ENCODE measurements around the gene HOXD12.

Gene HOXD12

DNA sequence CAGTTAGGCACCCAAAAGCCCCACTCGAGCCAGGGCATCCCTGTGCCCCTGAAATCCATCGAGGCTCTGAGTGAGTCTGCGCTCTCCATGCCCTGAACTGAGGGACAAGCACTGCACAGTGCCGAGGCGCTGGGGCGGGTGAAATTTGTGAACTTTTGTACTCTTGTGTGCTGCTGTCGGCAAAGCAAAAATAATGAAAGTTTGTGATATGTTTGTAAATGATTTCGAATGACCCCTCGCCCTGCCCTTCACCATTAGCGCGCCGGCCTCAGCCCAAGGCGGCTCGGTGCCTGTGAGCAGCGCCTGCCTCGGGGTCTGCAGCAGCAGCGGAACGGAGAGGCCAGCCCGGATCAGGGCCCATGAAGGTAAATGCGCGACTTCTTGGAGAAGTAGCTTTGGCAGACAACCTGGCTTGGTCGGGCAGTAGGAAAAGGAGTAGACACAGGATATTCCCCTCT lies 49.9 kb downstream of the HOXD12 start:
- no peak overlapping the region for H3K18ac ChIP-seq (ENCODE audit: low read length)
- H3K4me2 ChIP-seq (ENCODE audit: insufficient read depth, low read length, poor library complexity, severe bottlenecking): no peak overlapping the region
- H2BK5ac ChIP-seq (ENCODE audit: low read length): no peak overlapping the region
- H3K14ac ChIP-seq (ENCODE audit: low read length): peak overlapping the region; percentile 7
- H2AK5ac ChIP-seq (ENCODE audit: low read depth, low read length): no peak overlapping the region
- no peak overlapping the region for H4K8ac ChIP-seq (ENCODE audit: low read depth, low read length)
- no peak overlapping the region for H3K9ac ChIP-seq (ENCODE audit: low read depth, low read length, poor library complexity)
- H3K9me3 ChIP-seq (replicated peaks in 1 of 2; ENCODE audit: control insufficient read depth in 2 of 2, insufficient read depth in 1 of 2, low read depth in 1 of 2, low read length in 2 of 2): peaks cover 0 to 9% of the 10 kb centered on the region in 2 donors
- H2BK12ac ChIP-seq (ENCODE audit: low read length): no peak overlapping the region
- no peak overlapping the region for H3K23ac ChIP-seq (ENCODE audit: low read depth, low read length, poor library complexity)
- H2BK120ac ChIP-seq (ENCODE audit: low read depth, low read length): no peak overlapping the region
- WGBS, 2 donors (ENCODE audit: extremely low coverage in 2 of 2, insufficient read length in 2 of 2, insufficient replicate concordance in 1 of 2): no CpG with 5 or more reads among the region's 22 CpGs
- H3K27me3 ChIP-seq (ENCODE audit: control insufficient read depth in 3 of 3, insufficient read depth in 3 of 3, low read depth in 1 of 3, low read length in 3 of 3): peaks cover 59 to 100% (median 97%) of the 10 kb centered on the region in 3 experiments
- DNase-seq (ENCODE audit: low spot score): no peak
- no peak overlapping the region for H3K27ac ChIP-seq (replicated peaks; ENCODE audit: low read length)
- no peak overlapping the region for H3K4ac ChIP-seq (ENCODE audit: low read length)
- H3K4me3 ChIP-seq (ENCODE audit: low read length in 2 of 2): no peak overlapping the region
- no peaks in the 10 kb centered on the region for H3K79me1 ChIP-seq (ENCODE audit: low read depth, low read length)
- H2BK15ac ChIP-seq (ENCODE audit: low read length): no peak overlapping the region
- no peak overlapping the region for H4K91ac ChIP-seq (ENCODE audit: low read depth, low read length, poor library complexity)
- H2AFZ ChIP-seq (ENCODE audit: low read length): no peak overlapping the region
- H3K36me3 ChIP-seq (replicated peaks in 1 of 2; ENCODE audit: control insufficient read depth in 2 of 2, insufficient read depth in 2 of 2, low read length in 2 of 2): no peaks in the 10 kb centered on the region
- no peaks in the 10 kb centered on the region for H3K4me1 ChIP-seq (ENCODE audit: control insufficient read depth in 2 of 2, insufficient read depth in 1 of 2, low read depth in 1 of 2, low read length in 2 of 2)

- Histone ChIP-seq H4K8ac (ENCODE audit: low read depth, low read length) (no peak overlapping the region), H2AFZ (ENCODE audit: low read length) (no peak overlapping the region), H3K18ac (ENCODE audit: low read length) (no peak overlapping the region), H2BK15ac (ENCODE audit: low read length) (no peak overlapping the region), H3K4me2 (ENCODE audit: insufficient read depth, low read length, poor library complexity, severe bottlenecking) (no peak overlapping the region), H3K9ac (ENCODE audit: low read depth, low read length, poor library complexity) (no peak overlapping the region), H3K4me1 (ENCODE audit: control insufficient read depth in 2 of 2, insufficient read depth in 1 of 2, low read depth in 1 of 2, low read length in 2 of 2) (no peaks in the 10 kb centered on the region), H3K4ac (ENCODE audit: low read length) (no peak overlapping the region), H3K4me3 (ENCODE audit: low read length in 2 of 2) (no peak overlapping the region), H2BK120ac (ENCODE audit: low read depth, low read length) (no peak overlapping the region), H3K9me3 (replicated peaks in 1 of 2; ENCODE audit: control insufficient read depth in 2 of 2, insufficient read depth in 1 of 2, low read depth in 1 of 2, low read length in 2 of 2) (peaks cover 0 to 9% of the 10 kb centered on the region in 2 donors), H3K14ac (ENCODE audit: low read length) (no peak overlapping the region), H2BK5ac (ENCODE audit: low read length) (no peak overlapping the region), H3K79me1 (ENCODE audit: low read depth, low read length) (no peaks in the 10 kb centered on the region), H3K27me3 (ENCODE audit: control insufficient read depth in 3 of 3, insufficient read depth in 3 of 3, low read depth in 1 of 3, low read length in 3 of 3) (peaks cover 63 to 100% (median 99%) of the 10 kb centered on the region in 3 experiments), H3K36me3 (replicated peaks in 1 of 2; ENCODE audit: control insufficient read depth in 2 of 2, insufficient read depth in 2 of 2, low read length in 2 of 2) (no peaks in the 10 kb centered on the region), H3K27ac (replicated peaks; ENCODE audit: low read length) (no peak overlapping the region), H4K91ac (ENCODE audit: low read depth, low read length, poor library complexity) (no peak overlapping the region), H3K23ac (ENCODE audit: low read depth, low read length, poor library complexity) (no peak overlapping the region), H2BK12ac (ENCODE audit: low read length) (no peak overlapping the region), H2AK5ac (ENCODE audit: low read depth, low read length) (no peak overlapping the region)
- DNase-seq (ENCODE audit: low spot score): no peak
- no CpG with 5 or more reads among the region's 24 CpGs for WGBS, 2 donors (ENCODE audit: extremely low coverage in 2 of 2, insufficient read length in 2 of 2, insufficient replicate concordance in 1 of 2)
These were observed 50.5 kb downstream of the HOXD12 start for GRCh38 chr2:176149939-176150583.

DNA sequence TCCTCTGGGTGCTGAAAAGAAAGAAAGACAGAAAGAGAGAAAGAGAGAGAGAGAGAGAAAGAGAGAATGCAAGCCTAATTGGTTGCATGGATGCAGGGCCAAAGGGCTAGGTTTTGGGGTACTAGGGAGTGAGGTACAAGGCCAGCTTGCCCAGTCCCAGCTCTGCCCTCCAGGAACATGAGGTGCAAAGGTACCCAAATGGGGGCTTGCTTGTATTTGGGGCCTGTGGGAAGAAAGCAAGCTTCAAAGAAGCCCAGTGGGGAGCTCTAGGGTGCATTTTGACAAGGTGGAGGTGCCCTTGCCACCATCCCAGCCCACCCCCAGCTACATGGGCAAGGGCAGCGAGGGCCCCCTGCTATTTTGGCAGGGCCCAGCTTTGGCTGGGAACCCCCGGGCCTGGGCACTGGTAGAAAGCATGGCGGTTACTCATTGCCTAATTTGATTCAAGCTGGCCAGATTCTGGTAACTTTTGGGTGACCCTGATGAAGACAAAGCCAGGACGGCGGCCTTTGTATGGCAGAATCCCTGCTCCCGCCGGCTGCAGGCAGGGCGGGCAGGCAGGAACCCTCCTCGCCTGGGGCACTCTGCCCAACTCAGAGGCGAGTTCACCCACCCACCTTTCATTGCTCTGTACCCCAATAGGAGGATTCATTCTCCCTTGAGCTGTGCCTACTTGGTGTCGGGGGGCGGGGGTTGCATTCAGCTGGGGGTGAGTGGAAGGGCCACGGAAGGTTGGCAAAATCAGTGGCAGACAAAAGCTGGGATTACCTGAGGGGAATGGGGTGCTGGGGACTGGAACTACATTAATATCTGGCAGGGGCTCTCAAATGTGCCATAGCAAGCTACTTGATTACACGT lies 51.2 kb downstream of the HOXD12 start:
- Histone ChIP-seq H2BK15ac (ENCODE audit: low read length) (no peak overlapping the region), H3K14ac (ENCODE audit: low read length) (no peak overlapping the region), H3K79me1 (ENCODE audit: low read depth, low read length) (no peaks in the 10 kb centered on the region), H2BK12ac (ENCODE audit: low read length) (no peak overlapping the region), H2AK5ac (ENCODE audit: low read depth, low read length) (no peak overlapping the region), H3K9ac (ENCODE audit: low read depth, low read length, poor library complexity) (no peak overlapping the region), H3K18ac (ENCODE audit: low read length) (no peak overlapping the region), H2AFZ (ENCODE audit: low read length) (no peak overlapping the region), H2BK5ac (ENCODE audit: low read length) (no peak overlapping the region), H3K4me3 (ENCODE audit: low read length in 2 of 2) (no peak overlapping the region), H2BK120ac (ENCODE audit: low read depth, low read length) (no peak overlapping the region), H3K4me2 (ENCODE audit: insufficient read depth, low read length, poor library complexity, severe bottlenecking) (no peak overlapping the region), H3K4me1 (ENCODE audit: control insufficient read depth in 2 of 2, insufficient read depth in 1 of 2, low read depth in 1 of 2, low read length in 2 of 2) (no peaks in the 10 kb centered on the region), H4K8ac (ENCODE audit: low read depth, low read length) (no peak overlapping the region), H3K27me3 (ENCODE audit: control insufficient read depth in 3 of 3, insufficient read depth in 3 of 3, low read depth in 1 of 3, low read length in 3 of 3) (peaks cover 62 to 100% (median 98%) of the 10 kb centered on the region in 3 experiments), H4K91ac (ENCODE audit: low read depth, low read length, poor library complexity) (no peak overlapping the region), H3K36me3 (replicated peaks in 1 of 2; ENCODE audit: control insufficient read depth in 2 of 2, insufficient read depth in 2 of 2, low read length in 2 of 2) (no peaks in the 10 kb centered on the region), H3K9me3 (replicated peaks in 1 of 2; ENCODE audit: control insufficient read depth in 2 of 2, insufficient read depth in 1 of 2, low read depth in 1 of 2, low read length in 2 of 2) (peaks cover 0 to 9% of the 10 kb centered on the region in 2 donors), H3K27ac (replicated peaks; ENCODE audit: low read length) (no peak overlapping the region), H3K4ac (ENCODE audit: low read length) (no peak overlapping the region), H3K23ac (ENCODE audit: low read depth, low read length, poor library complexity) (peak overlapping the region; percentile 59)
- DNase-seq (ENCODE audit: low spot score): no peak
- WGBS, 2 donors (ENCODE audit: extremely low coverage in 2 of 2, insufficient read length in 2 of 2, insufficient replicate concordance in 1 of 2): no CpG with 5 or more reads among the region's 14 CpGs
